Measurements from ENCODE around the gene PRSS57. TPM values are rescaled to one million over a fixed set of nuclear protein-coding genes. Genes with fewer than 3 reads are reported as not detected.
A peak's percentile ranks its signal among the peaks of the same experiment; 100 is the strongest.

Gene PRSS57
- total and polyA plus RNA-seq, 2 of the 13 experiments (the other 11 are each of a cell fraction or from before 2014, with no cell fraction given) = 0.12 TPM; not detected in 1

- TF ChIP-seq TFAP4 (IDR thresholded peaks at IDR 0.05; ENCODE audit: borderline replicate concordance, low read depth) (peak; percentile 75; the same call in 1 of the 2 replicates), ZNF263 (CRISPR knock-in tag; IDR thresholded peaks at IDR 0.05) (no peak), KDM2A (CRISPR knock-in tag; IDR thresholded peaks at IDR 0.05; ENCODE audit: borderline replicate concordance, low read depth) (no peak), ZBTB33 (CRISPR knock-in tag; IDR thresholded peaks at IDR 0.05) (no peak), NFE2L2 (IDR thresholded peaks at IDR 0.05; ENCODE audit: low read length) (no peak), ZNF800 (CRISPR knock-in tag; IDR thresholded peaks at IDR 0.05) (no peak), ATAD3A (CRISPR knock-in tag; IDR thresholded peaks at IDR 0.05) (no peak), MXI1 (IDR thresholded peaks at IDR 0.05; ENCODE audit: borderline replicate concordance, low read depth, low read length) (no peak), ATF1 (CRISPR knock-in tag; IDR thresholded peaks at IDR 0.05) (no peak), HMGA1 (CRISPR knock-in tag; conservative IDR thresholded peaks at IDR 0.05) (no peak), POGZ (CRISPR knock-in tag; IDR thresholded peaks at IDR 0.05) (no peak), ONECUT2 (CRISPR knock-in tag; IDR thresholded peaks at IDR 0.05) (no peak), ZNF782 (CRISPR knock-in tag; IDR thresholded peaks at IDR 0.05; ENCODE audit: borderline replicate concordance) (no peak), MEIS1 (CRISPR knock-in tag; IDR thresholded peaks at IDR 0.05; ENCODE audit: borderline replicate concordance) (no peak), ZNF430 (CRISPR knock-in tag; IDR thresholded peaks at IDR 0.05) (no peak), THAP11 (CRISPR knock-in tag; IDR thresholded peaks at IDR 0.05) (no peak), XRCC5 (optimal IDR thresholded peaks at IDR 0.05; ENCODE audit: low read length) (peak; percentile 62), ZZZ3 (CRISPR knock-in tag; IDR thresholded peaks at IDR 0.05; ENCODE audit: borderline replicate concordance) (no peak), RNF219 (CRISPR knock-in tag; IDR thresholded peaks at IDR 0.05) (no peak), SNAPC2 (CRISPR knock-in tag; IDR thresholded peaks at IDR 0.05) (no peak)
Measured at GRCh38 chr19:663682-664117, 31.6 kb downstream of the PRSS57 start (continued).

Measured in HepG2 (cell line).